ENCODE measurements around the gene CAND2.

DNA sequence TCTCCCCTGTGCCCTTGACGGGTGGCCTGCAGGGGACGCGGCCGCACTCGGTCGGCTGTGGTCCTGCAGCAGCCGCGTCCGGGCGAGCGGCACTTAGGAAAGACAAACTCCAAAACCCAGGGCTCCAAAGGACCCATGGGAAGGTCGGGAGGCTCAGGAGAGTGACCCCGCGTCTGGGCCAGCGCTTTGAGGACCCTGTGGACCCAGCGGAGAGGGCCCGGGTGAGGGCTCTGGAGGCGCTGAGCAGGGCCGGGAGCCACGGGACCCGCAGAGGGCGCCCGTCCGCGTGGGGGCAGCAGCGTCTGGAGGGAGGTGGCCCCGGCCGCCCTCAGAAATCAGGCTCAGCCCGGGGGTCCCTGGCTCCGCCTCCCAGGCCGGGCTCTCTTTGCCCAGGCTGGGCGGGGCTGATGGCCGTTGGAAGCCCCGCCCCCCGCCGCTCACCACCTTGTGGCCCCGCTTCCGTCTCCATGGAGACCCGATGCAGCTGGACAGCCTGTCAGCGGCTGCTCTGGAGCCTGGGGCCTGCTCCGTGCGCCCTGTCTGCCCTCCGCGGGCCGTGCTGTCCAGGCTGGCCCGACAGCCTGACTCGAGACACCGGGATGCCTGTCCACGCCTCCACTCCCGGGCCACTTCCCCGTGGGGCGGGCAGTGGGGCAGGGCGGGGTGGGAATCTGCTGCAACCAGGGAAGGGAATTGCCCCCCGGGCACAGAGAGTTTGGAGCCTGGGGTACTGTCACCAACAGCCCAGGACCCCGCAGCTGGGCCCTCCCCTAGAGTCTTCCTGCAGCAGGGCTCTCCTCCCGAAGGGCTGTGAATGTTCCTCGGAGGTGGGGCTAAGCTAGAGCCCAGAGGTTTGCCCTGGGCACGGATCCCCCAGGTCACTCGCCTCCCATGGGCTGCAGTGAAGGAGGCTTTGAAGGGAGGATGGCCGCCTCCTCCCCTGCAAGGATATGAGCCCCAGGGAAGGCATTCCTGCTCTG is 79.7 kb downstream of the CAND2 start:
- TF ChIP-seq, protein P1, sequence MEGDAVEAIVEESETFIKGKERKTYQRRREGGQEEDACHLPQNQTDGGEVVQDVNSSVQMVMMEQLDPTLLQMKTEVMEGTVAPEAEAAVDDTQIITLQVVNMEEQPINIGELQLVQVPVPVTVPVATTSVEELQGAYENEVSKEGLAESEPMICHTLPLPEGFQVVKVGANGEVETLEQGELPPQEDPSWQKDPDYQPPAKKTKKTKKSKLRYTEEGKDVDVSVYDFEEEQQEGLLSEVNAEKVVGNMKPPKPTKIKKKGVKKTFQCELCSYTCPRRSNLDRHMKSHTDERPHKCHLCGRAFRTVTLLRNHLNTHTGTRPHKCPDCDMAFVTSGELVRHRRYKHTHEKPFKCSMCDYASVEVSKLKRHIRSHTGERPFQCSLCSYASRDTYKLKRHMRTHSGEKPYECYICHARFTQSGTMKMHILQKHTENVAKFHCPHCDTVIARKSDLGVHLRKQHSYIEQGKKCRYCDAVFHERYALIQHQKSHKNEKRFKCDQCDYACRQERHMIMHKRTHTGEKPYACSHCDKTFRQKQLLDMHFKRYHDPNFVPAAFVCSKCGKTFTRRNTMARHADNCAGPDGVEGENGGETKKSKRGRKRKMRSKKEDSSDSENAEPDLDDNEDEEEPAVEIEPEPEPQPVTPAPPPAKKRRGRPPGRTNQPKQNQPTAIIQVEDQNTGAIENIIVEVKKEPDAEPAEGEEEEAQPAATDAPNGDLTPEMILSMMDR (IDR thresholded peaks at IDR 0.05): peak; percentile 14 to 40 (median 20)
- TF ChIP-seq POLR2AphosphoS5 (IDR thresholded peaks at IDR 0.05) (no peak), POLR2A (IDR thresholded peaks at IDR 0.05; ENCODE audit: low read depth) (no peak), EP300 (IDR thresholded peaks at IDR 0.05) (no peak)
